SK-MEL-5 (cell line): ENCODE results near the gene CDC42BPG. TPM values are rescaled to one million over a fixed set of nuclear protein-coding genes. Genes with fewer than 3 reads are reported as not detected.

Experiments used
- DNase-seq: peaks from one replicate; pipeline ENCODE4 v3.0.0-alpha.2; 2016; ENCODE audit warnings: low read depth, low spot score
- in situ Hi-C: cut with HindIII; loops from 2 replicates; pipeline ENCODE4 v1.10.0; 2016; ENCODE audit warnings: low sequenced_read_pairs, high pct_unique_total_duplicates, low pct_unique_long_range_greater_than_20kb
- polyA plus RNA-seq, 2 experiments: library from polyadenylated mRNA; depleted of rRNA; stranded (reverse); fragments of >200 nt; gene quantifications; 2 replicates each; pipeline ENCODE4 v1.2.3, GENCODE V29; 2015
- total RNA-seq: library from RNA; depleted of rRNA; stranded (reverse); fragments of >200 nt; shearing (Covaris generic); gene quantifications from 2 replicates; pipeline ENCODE4 v1.2.3, GENCODE V29; 2014; rRNA removed

CDC42BPG gene
- total RNA-seq = 1.1 and 1.6 TPM in 2 replicates
- 2.9 and 3.6 TPM in 2 replicates for polyA plus RNA-seq (2015; cell fraction: cytosol; rRNA removed)
- 2.9 TPM in 2 replicates for polyA plus RNA-seq (2015; cell fraction: nucleus; rRNA removed)

- peak; percentile 44 for DNase-seq
- in situ Hi-C loops = no loop called here
Observed at GRCh38 chr11:64844330-64845128, at the start of gene CDC42BPG. TSS of gene CDC42BPG (minus strand) at chr11:64844653. CDS start at chr11:64844569, 84 bp downstream.

GRCh38 chr11:64893194-64894069 is 49.0 kb upstream of the CDC42BPG start:
- no peak for DNase-seq
- in situ Hi-C loops = no loop called here

GRCh38 chr11:64892838-64893193 is 48.4 kb upstream of the CDC42BPG start:
- in situ Hi-C loops = no loop called here
- DNase-seq = no peak

GRCh38 chr11:64892411-64892831 is 48.0 kb upstream of the CDC42BPG start:
- in situ Hi-C loops = no loop called here
- DNase-seq = no peak

GRCh38 chr11:64891880-64892279 is 47.4 kb upstream of the CDC42BPG start:
- in situ Hi-C loops = no loop called here
- DNase-seq = no peak

GRCh38 chr11:64891215-64891848 is 46.9 kb upstream of the CDC42BPG start:
- in situ Hi-C loops = no loop called here
- no peak for DNase-seq

GRCh38 chr11:64890522-64890939 is 46.1 kb upstream of the CDC42BPG start:
- DNase-seq = no peak
- in situ Hi-C loops = no loop called here

GRCh38 chr11:64888729-64889511 is 44.5 kb upstream of the CDC42BPG start:
- DNase-seq = no peak
- in situ Hi-C loops = no loop called here

- in situ Hi-C loops = no loop called here
- DNase-seq = no peak
Observed at GRCh38 chr11:64888406-64888728, 43.9 kb upstream of the CDC42BPG start.

GRCh38 chr11:64887757-64888405 is 43.4 kb upstream of the CDC42BPG start:
- peak; percentile 55 for DNase-seq
- in situ Hi-C loops = no loop called here

GRCh38 chr11:64887234-64887756 is 42.8 kb upstream of the CDC42BPG start:
- in situ Hi-C loops = no loop called here
- DNase-seq = no peak

GRCh38 chr11:64885367-64886286 is 41.2 kb upstream of the CDC42BPG start:
- in situ Hi-C loops = no loop called here
- no peak for DNase-seq

- in situ Hi-C loops = no loop called here
- DNase-seq = no peak
Observed at GRCh38 chr11:64884019-64884418, 39.6 kb upstream of the CDC42BPG start.

GRCh38 chr11:64883575-64883974 is 39.1 kb upstream of the CDC42BPG start:
- in situ Hi-C loops = no loop called here
- no peak for DNase-seq

GRCh38 chr11:64882243-64882642 is 37.8 kb upstream of the CDC42BPG start:
- no peak for DNase-seq
- in situ Hi-C loops = no loop called here

GRCh38 chr11:64881476-64881875 is 37.0 kb upstream of the CDC42BPG start:
- DNase-seq = no peak
- in situ Hi-C loops = no loop called here
